Uterus (tissue), 2 donors: ENCODE data around the gene GJA3.

Experiments
- POLR2A ChIP-seq, 2 donors: fragments of 450-650 bp; IDR thresholded peaks; one replicate each; pipeline ENCODE4 v1.6.1; 2016; ENCODE audit warnings: antibody characterized with exemption in 2 of 2, mild to moderate bottlenecking in 1 of 2, moderate library complexity in 1 of 2
- TF ChIP-seq, protein P1 (sequence below), 4 experiments: fragments of 200-600 bp in 2 of 4; fragments of 450-650 bp in 2 of 4; sonication (generic) in 2 of 4; IDR thresholded peaks; one replicate each; pipeline ENCODE4 v1.5.1; 2016 to 2019; ENCODE audit warnings: antibody characterized with exemption in 4 of 4, mild to moderate bottlenecking in 2 of 4, moderate library complexity in 1 of 4

DNA sequence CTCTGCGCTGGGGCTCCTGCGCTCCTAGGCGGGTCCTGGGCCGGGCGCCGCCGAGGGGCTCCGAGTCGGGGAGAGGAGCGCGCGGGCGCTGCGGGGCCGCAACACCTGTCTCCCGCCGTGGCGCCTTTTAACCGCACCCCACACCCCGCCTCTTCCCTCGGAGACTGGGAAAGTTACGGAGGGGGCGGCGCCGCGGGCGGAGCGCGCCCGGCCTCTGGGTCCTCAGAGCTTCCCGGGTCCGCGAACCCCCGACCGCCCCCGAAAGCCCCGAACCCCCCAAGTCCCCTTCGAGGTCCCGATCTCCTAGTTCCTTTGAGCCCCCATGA, 31.9 kb upstream of the GJA3 start, which contains the start of gene GJB2:
- TF ChIP-seq, protein P1, sequence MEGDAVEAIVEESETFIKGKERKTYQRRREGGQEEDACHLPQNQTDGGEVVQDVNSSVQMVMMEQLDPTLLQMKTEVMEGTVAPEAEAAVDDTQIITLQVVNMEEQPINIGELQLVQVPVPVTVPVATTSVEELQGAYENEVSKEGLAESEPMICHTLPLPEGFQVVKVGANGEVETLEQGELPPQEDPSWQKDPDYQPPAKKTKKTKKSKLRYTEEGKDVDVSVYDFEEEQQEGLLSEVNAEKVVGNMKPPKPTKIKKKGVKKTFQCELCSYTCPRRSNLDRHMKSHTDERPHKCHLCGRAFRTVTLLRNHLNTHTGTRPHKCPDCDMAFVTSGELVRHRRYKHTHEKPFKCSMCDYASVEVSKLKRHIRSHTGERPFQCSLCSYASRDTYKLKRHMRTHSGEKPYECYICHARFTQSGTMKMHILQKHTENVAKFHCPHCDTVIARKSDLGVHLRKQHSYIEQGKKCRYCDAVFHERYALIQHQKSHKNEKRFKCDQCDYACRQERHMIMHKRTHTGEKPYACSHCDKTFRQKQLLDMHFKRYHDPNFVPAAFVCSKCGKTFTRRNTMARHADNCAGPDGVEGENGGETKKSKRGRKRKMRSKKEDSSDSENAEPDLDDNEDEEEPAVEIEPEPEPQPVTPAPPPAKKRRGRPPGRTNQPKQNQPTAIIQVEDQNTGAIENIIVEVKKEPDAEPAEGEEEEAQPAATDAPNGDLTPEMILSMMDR (IDR thresholded peaks at IDR 0.05) = no peak
- TF ChIP-seq POLR2A (IDR thresholded peaks at IDR 0.05) = no peak
